Lower lobe of right lung (tissue), 2 donors: ENCODE results near the gene HEMK1. TPM values are rescaled to one million over a fixed set of nuclear protein-coding genes. Genes with fewer than 3 reads are reported as not detected.

Experiments
- ATAC-seq, 2 donors: fragments of 200-7000 bp; cut with Tn5 transposase; one replicate each; pipeline ENCODE4 v1.9.1; 2020 to 2022; ENCODE audit warnings: mild to moderate bottlenecking in 2 of 2, moderate library complexity in 2 of 2
- DNase-seq: peaks from one replicate; pipeline ENCODE4 v3.0.0-alpha.2; 2020
- H3K27ac ChIP-seq: fragments of 200-600 bp; one replicate; pipeline ENCODE4 v1.8.0; 2022
- H3K27me3 ChIP-seq: fragments of 200-600 bp; one replicate; pipeline ENCODE4 v1.8.0; 2022; ENCODE audit warnings: low read depth
- H3K36me3 ChIP-seq: fragments of 200-600 bp; one replicate; pipeline ENCODE4 v1.8.0; 2022; ENCODE audit warnings: mild to moderate bottlenecking
- H3K4me1 ChIP-seq: fragments of 200-600 bp; one replicate; pipeline ENCODE4 v1.8.0; 2022
- H3K4me3 ChIP-seq: fragments of 200-600 bp; one replicate; pipeline ENCODE4 v1.8.0; 2022; ENCODE audit warnings: mild to moderate bottlenecking
- H3K9me3 ChIP-seq: fragments of 200-600 bp; one replicate; pipeline ENCODE4 v1.8.0; 2022
- intact Hi-C: fragments of 100-400 bp; cut with DNase I; formaldehyde crosslinking; loops from one replicate; pipeline ENCODE4 v1.11.0; 2022
- total RNA-seq: library from RNA; stranded (reverse); fragmentation: NEBNext Ultra II Directional; extraction: Animal tissue kit (Norgen Biotek cat#: 25700); gene quantifications from one replicate; pipeline ENCODE4 v1.2.1, GENCODE V29; 2021
- TF ChIP-seq, protein P1 (sequence below): fragments of 200-600 bp; IDR thresholded peaks from one replicate; pipeline ENCODE4 v1.8.0; 2022; ENCODE audit warnings: antibody characterized with exemption, mild to moderate bottlenecking
- donor health status: DM: no; HTN: yes; CAD: no; lungs with severe emphysema.

HEMK1 gene
- total RNA-seq, 1 donor from 2014 or later, result 28.4 TPM

DNA sequence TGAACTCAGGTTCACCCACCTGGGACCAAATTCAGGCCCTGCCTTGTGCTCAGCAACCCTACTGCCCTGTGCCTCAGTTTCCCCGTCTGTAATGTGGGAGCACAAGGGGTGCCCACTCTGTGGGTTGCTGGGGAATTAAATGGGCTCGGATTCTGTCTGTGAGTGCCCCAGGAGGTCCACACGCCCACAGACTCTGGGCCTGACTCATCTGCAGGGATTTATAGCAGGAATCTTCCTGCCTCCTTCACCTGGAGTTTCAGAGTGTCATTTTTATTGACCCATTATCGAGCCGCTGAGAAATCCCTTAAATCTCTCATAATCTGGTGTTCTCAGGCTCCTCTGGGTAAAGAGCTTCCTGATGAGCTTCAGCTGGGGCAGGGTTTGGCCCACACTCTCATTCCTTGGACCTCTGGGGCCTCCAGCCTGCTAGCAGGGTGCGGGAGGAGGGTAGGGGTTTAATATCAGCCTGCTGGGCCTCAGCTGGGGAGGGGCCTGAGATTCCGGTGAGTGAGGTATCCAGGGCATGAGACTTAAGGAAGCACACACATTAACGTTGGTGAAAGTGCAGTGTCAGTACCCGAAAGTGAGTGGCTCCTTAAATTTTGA is 18.2 kb upstream of the HEMK1 start:
- no peaks in the 10 kb centered on the region for H3K36me3 ChIP-seq
- H3K4me3 ChIP-seq, result no peak overlapping the region
- H3K9me3 ChIP-seq, result no peaks in the 10 kb centered on the region
- TF ChIP-seq, protein P1, sequence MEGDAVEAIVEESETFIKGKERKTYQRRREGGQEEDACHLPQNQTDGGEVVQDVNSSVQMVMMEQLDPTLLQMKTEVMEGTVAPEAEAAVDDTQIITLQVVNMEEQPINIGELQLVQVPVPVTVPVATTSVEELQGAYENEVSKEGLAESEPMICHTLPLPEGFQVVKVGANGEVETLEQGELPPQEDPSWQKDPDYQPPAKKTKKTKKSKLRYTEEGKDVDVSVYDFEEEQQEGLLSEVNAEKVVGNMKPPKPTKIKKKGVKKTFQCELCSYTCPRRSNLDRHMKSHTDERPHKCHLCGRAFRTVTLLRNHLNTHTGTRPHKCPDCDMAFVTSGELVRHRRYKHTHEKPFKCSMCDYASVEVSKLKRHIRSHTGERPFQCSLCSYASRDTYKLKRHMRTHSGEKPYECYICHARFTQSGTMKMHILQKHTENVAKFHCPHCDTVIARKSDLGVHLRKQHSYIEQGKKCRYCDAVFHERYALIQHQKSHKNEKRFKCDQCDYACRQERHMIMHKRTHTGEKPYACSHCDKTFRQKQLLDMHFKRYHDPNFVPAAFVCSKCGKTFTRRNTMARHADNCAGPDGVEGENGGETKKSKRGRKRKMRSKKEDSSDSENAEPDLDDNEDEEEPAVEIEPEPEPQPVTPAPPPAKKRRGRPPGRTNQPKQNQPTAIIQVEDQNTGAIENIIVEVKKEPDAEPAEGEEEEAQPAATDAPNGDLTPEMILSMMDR, result no peak
- intact Hi-C loops, result no loop called here
- H3K27me3 ChIP-seq, result peaks cover 5% of the 10 kb centered on the region
- H3K4me1 ChIP-seq, result no peaks in the 10 kb centered on the region
- no peak for ATAC-seq
- no peak overlapping the region for H3K27ac ChIP-seq
- no peak for DNase-seq

DNA sequence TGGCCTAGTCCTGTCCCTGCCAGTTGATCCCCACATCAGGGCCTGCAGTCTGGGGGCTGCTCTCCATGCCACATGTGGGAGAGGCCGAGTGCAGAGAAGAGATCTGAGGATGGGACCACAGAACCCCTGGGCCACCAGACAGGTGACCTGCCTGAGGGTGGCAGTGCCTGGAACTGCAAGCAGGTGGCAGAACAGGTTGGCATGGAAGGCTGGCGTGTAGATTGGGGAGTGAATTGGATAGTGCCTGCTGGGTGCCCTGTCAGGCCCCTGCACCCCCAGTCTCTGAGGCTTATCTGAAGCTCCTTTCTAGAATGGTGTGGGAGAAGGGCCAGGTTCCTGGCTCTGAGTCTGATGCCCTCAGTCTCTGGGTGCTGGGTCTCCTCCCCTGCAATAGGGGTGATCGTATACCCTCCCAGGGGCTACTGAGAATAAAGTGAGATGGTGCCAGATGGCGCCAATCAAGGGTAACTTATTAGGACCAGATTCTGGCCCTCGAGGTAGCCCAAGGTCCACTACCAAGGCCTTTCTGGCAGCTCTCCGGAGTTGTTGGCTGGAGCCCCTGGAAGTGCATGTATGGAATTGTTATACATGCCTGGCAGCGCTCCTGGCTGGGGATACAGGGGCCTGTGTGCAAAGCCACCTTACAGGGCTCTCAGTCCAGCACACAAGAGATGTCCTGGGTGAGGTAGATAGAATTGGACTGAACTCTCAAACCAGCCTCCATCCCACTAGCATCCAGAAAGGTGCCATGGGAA is 17.5 kb upstream of the HEMK1 start:
- ATAC-seq (no peak), DNase-seq (no peak)
- no peaks in the 10 kb centered on the region for H3K9me3 ChIP-seq
- no peak overlapping the region for H3K27ac ChIP-seq
- H3K4me3 ChIP-seq, result no peak overlapping the region
- H3K4me1 ChIP-seq, result no peaks in the 10 kb centered on the region
- intact Hi-C loops, result no loop called here
- H3K36me3 ChIP-seq, result no peaks in the 10 kb centered on the region
- TF ChIP-seq, protein P1, result no peak
- H3K27me3 ChIP-seq, result peaks cover 5% of the 10 kb centered on the region

DNA sequence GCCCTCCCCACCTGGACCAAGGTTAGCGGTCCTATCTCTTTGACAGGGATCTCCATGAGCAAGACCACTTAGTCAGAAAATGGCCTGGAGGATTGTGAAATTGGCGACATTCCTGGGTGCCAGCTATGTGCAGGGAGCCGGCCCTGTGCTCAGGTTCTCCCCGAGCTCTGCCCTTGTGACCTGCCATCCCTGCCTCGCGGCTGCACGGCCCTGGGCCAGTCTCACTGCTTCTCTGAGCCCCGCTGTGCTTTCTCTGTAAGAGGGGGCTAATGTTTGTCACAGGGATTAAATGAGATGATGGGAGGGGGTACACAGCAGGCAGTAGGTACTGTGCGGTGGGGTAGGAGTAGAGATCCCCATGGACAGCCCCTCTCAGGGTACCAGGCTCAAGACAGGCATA is 16.7 kb upstream of the HEMK1 start:
- ATAC-seq, result no peak

DNA sequence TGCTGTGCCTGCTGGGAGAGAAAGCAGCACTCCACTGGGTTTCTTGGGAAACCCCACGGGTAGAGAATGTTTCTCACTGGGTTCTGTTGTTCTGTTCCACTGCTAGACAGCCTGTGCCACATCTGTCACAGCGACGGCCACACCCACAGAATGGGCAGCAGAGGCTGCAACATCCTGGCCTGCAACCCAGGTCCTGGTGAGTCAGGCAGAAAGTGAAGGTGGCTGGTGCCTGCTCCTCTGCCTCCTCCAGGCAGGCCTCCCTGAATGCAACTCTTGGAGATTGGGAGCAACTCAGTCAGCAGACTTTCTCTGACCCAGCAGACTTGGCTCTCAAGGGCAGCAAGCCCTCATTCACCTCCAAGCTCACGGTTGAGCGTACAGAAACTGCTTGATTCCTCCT is 14.8 kb upstream of the HEMK1 start:
- Histone ChIP-seq H3K4me3 (no peak overlapping the region), H3K36me3 (no peaks in the 10 kb centered on the region), H3K27me3 (peaks cover 5% of the 10 kb centered on the region), H3K9me3 (no peaks in the 10 kb centered on the region), H3K4me1 (no peaks in the 10 kb centered on the region), H3K27ac (no peak overlapping the region)
- no peak for DNase-seq
- intact Hi-C loops, result no loop called here
- TF ChIP-seq, protein P1, result no peak
- ATAC-seq, result no peak

More for the DNA sequence above, 16.7 kb upstream of the HEMK1 start:
- intact Hi-C loops, result no loop called here
- no peaks in the 10 kb centered on the region for H3K36me3 ChIP-seq
- TF ChIP-seq, protein P1, result no peak
- H3K4me1 ChIP-seq, result no peaks in the 10 kb centered on the region
- no peaks in the 10 kb centered on the region for H3K9me3 ChIP-seq
- H3K27me3 ChIP-seq, result peaks cover 5% of the 10 kb centered on the region
- no peak for DNase-seq
- no peak overlapping the region for H3K4me3 ChIP-seq
- no peak overlapping the region for H3K27ac ChIP-seq

DNA sequence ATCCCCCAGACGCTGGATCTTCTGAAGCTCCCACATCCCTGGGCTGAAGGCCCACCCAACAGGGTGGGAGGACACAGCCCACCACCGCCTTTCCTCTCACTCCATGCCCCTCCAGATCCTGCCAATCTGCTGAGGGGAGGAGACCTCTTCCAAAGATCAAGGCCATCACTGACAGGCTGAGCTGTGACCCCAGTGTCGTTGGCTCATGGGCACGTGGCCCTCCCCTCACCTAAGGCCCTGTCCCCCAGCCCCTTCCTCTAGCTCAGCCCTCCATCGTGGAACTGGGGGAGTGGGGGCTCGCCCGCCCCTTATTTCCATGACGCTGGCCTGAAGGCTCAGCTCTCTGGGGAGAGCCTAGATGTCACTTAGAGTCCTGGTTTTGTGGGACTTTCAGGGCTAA is 12.2 kb upstream of the HEMK1 start:
- Histone ChIP-seq H3K27ac (no peak overlapping the region), H3K27me3 (peaks cover 5% of the 10 kb centered on the region), H3K36me3 (no peaks in the 10 kb centered on the region), H3K9me3 (no peaks in the 10 kb centered on the region), H3K4me1 (no peaks in the 10 kb centered on the region), H3K4me3 (no peak overlapping the region)
- ATAC-seq (no peak), DNase-seq (no peak)
- intact Hi-C loops, result no loop called here
- TF ChIP-seq, protein P1, result no peak
